ENCODE results near the gene P2RY8.

DNA sequence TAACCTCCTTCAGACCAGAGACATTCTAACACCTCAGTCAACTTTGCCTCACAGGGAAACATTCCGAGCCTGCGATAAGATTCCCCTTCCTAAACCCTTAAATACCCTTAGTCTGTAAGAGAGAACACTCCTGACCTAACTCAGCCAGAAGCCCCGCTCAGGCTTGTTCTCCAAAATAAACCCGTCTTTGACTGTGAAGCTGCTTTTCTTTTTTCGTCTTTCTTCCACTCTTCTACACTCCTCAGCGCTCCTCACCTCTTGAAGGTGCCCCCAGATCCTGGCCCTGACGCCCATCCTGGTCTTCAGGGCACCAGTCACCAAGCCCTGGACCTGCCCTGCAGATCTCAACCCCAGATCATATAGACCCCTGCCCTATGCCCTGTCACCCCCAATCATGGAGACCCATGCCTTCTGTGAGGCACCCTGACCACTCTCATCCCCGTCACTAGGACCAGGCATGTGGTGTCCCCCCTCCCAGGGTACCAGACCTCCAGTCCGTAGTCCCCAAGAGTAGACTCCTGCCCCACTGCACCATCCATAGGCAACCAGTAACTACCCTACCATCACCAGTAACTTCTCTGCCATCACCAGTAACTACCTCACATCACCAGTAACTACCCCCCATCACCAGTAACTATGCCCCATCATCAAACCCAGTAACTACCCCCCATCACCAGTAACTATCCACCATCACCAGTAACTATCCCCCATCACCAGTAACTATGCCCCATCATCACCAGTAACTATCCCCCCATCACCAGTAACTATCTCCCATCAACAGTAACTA, 87.8 kb downstream of the P2RY8 start:
- TF ChIP-seq, protein P1, sequence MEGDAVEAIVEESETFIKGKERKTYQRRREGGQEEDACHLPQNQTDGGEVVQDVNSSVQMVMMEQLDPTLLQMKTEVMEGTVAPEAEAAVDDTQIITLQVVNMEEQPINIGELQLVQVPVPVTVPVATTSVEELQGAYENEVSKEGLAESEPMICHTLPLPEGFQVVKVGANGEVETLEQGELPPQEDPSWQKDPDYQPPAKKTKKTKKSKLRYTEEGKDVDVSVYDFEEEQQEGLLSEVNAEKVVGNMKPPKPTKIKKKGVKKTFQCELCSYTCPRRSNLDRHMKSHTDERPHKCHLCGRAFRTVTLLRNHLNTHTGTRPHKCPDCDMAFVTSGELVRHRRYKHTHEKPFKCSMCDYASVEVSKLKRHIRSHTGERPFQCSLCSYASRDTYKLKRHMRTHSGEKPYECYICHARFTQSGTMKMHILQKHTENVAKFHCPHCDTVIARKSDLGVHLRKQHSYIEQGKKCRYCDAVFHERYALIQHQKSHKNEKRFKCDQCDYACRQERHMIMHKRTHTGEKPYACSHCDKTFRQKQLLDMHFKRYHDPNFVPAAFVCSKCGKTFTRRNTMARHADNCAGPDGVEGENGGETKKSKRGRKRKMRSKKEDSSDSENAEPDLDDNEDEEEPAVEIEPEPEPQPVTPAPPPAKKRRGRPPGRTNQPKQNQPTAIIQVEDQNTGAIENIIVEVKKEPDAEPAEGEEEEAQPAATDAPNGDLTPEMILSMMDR (conservative IDR thresholded peaks at IDR 0.05; ENCODE audit: low read depth, low read length) = no peak
- TF ChIP-seq EZH2 (IDR thresholded peaks at IDR 0.05; ENCODE audit: borderline replicate concordance, low read depth, low read length, poor library complexity, severe bottlenecking) = no peak

Measured in A673 (cell line).